Globus pallidus (tissue), 1 donor: ENCODE data around the gene PEAR1.

ENCODE experiments used
- DNase-seq: peaks from one replicate; pipeline ENCODE4 v3.0.0-alpha.2; 2015; ENCODE audit warnings: low spot score

PEAR1 gene, protein sequence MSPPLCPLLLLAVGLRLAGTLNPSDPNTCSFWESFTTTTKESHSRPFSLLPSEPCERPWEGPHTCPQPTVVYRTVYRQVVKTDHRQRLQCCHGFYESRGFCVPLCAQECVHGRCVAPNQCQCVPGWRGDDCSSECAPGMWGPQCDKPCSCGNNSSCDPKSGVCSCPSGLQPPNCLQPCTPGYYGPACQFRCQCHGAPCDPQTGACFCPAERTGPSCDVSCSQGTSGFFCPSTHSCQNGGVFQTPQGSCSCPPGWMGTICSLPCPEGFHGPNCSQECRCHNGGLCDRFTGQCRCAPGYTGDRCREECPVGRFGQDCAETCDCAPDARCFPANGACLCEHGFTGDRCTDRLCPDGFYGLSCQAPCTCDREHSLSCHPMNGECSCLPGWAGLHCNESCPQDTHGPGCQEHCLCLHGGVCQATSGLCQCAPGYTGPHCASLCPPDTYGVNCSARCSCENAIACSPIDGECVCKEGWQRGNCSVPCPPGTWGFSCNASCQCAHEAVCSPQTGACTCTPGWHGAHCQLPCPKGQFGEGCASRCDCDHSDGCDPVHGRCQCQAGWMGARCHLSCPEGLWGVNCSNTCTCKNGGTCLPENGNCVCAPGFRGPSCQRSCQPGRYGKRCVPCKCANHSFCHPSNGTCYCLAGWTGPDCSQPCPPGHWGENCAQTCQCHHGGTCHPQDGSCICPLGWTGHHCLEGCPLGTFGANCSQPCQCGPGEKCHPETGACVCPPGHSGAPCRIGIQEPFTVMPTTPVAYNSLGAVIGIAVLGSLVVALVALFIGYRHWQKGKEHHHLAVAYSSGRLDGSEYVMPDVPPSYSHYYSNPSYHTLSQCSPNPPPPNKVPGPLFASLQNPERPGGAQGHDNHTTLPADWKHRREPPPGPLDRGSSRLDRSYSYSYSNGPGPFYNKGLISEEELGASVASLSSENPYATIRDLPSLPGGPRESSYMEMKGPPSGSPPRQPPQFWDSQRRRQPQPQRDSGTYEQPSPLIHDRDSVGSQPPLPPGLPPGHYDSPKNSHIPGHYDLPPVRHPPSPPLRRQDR

DNA sequence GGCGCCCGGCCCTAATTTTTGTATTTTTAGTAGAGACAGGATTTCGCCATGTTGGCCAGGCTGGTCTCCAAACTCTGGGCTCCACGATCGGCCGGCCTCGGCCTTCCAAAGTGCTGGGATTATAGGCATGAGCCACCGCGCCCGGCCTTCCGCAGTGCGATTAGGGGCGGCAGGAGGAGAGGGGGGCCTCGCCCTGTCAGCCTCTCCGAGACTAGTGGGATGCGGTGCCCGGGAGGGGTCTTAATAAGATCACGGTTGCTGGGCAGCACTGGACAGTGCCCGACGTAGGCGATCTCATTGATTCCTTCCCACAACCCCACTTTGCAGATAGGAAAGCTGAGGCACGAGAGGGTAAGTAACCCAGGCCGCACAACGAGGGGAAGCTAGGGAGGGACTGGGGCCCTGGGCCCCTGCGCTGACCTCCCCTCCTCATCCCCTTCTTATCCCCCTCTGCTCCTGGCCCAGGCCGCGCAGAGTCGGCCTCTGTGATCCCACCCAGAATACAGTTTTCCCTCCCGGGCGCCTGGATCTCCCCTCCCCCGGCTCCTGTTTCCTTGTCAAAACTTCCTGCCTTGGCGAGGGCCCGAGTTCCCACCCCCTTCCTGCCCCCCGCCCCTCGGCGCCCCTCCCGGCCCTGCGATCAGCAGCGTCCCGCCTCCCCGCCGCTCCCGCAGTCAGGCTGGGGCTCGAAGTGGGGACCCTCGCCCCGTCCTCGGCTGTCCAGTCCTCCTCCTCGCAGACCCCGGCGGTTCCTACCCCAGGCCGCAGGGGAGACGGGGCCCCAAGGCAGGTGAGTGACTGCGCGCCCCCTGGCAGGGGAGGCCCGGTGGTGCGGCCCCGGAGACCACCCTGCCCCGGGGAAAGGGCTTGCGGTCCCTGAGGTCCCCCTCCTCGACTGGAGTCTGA lies at the start of gene PEAR1:
PEAR1 (plus strand) TSS at position 671 of the 906 bp plus-strand sequence. CDS start 10,209 bp downstream, outside the sequence.
- DNase-seq: no peak

DNA sequence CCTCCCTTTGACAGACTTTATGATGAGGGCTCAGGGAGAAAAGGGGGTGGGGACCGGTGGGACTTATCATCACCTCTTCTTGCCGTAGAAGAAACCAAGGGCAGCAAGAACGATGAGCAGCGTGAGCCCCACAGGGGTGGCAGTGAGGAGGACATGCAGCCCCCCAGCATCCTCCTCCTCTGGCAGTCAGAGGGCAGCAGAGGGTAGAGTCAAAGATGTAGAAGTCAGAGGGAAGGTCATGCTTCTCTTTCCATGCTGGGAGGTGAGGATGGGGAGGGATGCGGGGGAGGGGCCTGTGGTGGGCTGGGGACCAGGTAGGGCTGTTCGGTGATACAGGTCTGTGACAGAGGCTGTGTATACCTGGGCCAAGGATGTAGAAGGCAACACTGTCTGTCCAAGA lies 49.4 kb upstream of the PEAR1 start:
- DNase-seq: no peak

DNA sequence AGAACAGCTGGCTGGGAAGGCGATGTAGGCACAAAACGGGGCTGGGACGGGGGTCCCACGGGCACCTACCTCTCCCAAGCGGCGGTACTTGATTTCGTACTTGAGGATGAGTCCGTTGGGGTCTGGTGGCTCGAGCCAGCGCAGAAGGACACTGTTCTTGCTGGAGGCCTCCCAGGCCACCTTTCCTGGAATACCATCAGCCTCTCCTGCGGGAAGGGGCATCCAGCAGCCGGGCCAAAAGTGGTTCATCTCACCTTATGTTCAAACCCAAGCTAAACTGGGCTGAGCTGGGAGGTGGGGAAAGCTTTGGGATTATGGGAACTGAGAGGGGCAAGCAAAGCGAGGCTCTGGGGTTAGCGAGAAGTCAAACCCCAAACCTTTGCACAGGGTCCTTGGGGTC lies 48.9 kb upstream of the PEAR1 start:
- DNase-seq: no peak

DNA sequence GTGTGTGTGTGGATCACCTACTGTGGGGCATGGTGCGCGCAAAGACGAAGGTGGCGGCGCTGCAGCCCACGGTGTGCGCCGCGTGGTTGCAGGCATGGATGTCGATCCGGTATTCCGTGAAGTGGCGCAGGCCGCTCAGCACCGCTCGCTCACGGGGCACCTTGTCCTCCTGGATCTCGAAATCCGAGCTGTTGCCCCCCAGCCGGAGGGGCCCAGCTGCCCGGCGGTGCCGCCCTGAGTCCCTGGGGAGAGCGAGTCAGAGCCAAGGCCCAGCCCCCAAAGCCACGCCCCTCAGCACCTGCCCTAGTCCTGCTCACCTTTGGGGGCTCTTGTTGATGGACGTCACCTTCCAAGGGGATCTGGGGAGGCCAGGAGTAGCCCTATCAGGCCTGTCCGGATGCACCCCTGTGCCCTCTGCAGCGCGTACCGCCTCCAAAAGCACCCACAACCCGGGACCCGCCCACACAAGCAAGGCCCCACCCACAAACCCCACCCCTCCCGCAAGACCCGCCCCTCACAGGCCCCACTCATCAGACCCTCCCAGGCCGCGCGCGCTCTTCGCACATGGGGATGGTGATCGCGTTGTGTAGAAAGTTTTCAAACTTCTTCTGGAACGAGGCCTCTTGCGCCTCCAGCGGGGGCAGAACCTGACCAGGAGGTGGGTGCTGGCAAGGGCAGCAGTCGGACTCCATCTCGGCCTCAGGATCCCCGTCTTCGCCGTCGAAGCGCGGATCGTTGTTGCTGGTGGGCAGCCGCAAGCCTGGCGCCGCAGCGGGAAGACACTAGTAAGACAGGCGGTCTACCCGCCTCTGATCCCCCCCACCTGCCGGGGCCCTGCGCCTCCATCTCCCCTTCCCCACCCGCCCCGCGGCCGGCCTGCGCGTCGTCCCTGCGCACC lies 48.2 kb upstream of the PEAR1 start:
- DNase-seq: no peak

DNA sequence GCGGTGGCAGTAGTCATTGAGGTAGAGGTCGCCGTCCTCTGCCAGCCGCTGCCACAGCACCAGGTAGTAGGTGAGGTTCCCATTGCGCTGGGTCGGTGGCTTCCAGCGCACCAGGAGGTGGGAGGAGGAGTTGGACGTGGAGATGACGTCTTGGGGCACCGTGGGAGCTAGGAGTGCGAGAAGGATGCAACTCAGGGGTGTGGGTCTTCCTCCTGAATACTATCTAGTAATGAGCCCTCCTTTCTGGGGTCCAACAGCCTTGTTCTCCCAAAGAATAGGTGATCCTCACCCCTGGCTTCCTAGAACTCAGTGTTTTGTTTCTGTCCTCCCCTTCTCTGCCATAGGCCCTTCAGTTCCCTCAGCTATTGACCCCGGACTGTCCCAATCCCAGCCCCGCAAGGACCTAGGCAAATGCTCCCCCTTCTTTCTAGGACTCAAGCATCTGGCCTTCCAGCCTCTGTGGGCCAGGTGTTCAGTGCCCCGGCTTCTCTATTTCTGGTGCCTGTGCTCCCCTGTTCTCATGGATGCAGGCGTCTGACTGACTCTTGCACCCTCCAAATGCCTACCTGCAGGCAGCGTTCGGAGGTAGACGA lies 47.5 kb upstream of the PEAR1 start:
- no peak for DNase-seq

DNA sequence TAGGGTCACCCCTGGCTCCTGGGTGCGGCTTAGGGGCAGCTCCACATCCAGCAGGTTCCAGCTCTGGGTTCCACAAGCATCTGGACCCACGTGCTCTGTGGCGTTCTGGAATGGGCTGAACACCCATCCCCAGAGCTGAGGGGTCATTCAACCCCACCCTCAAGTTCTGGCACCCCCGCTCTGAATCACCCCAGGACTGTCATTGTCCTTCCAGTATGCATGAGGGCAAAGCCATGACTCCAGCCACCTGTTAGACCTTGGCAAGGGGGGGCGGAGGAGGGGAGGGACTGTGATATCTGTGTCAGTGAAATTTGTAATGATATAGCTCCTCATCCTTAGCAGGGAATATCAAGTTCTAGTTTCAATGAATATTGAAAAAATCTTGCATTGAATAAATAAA lies 46.9 kb upstream of the PEAR1 start:
- no peak for DNase-seq

DNA sequence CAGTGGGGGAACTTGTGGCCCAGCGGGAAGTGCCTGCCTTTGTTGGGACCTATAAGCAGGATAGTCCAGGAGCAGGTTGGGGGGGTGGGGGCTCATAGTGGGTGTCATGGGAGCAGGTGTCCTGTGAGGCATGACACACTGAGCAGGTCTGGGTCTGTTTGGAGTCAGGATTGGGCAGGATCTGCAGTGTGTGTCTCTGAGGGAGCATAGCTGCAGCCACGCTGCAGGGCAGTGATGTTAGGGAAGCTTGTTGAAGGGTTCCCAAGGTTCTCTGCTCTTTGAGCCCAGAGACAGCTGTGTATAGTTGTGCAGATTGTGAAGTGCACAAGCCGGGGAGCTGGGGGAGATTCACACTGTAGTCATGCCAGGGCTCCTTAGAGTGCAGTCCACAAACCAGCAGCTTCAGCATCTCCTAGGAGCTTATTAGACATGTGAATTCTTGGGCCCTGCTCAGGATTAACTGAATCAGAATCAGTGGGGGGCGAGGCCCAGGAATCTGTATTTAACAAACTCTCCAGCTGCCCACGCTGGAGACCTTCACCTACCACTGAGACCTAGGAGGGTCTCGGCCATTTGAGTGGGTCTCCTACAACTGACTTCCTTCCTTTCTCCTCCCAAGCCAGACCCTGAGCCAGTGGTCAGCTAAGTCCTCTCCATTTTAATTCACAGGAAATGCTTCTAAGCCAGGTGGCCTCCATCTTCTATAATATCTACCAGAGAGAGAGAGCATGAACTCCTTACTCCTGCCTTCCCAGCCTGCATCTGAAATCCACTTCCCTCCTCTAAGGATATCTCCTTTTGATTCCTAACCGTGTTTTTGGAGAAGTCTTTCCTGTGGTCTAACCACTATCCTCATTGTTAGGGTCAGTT lies 45.7 kb upstream of the PEAR1 start:
- no peak for DNase-seq

DNA sequence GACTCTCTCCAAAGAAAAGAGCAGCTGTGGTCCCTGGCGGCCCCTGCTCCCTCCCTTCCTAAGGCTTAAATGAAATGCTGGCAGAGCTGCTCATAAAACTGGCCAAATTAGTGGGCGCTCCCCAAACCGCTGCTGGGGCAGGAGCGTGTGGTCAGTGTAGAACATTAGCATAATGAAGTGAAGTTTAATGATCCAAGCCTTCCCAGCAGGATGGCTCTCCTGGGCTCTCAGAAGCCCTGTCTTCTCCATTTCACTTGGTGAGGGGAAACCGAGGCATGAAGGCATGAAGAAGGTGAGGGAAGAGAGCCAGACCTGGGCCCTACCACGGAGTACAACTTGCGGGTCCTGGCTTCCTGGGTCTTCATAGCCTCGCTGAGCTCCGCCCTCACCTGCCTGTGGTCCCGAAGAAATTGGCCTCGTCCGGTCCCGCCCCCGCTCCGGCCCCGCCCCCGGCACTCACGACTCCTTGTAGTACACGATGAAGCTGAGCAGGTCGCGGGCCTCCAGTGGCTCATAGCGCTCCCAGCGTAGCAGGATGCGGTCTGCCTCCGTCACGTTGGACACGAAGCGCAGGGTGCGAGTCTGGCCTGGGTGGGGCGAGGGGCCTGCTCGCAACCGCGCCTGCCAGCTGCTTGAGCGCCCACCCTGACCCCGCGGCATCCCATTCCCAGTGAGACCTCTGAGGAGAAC lies 44.9 kb upstream of the PEAR1 start:
- DNase-seq: no peak

DNA sequence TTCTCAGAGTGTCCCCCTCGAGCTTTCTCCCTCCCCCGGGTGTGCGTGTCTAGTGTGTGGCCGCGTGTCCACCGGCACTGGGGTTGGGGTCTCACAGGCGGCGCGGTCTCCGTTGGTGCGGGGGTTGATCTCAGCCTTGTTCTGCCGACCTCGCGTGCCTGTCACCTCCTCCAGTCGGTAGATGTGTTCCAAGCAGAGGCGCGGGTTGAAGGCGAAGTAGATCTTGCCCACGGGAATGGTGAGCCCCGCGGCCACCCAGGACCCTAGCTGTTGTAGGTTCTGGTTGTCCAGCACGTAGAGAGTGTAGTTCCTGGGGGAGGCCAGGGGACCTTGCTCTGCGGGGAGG lies 44.4 kb upstream of the PEAR1 start:
- DNase-seq: no peak

DNA sequence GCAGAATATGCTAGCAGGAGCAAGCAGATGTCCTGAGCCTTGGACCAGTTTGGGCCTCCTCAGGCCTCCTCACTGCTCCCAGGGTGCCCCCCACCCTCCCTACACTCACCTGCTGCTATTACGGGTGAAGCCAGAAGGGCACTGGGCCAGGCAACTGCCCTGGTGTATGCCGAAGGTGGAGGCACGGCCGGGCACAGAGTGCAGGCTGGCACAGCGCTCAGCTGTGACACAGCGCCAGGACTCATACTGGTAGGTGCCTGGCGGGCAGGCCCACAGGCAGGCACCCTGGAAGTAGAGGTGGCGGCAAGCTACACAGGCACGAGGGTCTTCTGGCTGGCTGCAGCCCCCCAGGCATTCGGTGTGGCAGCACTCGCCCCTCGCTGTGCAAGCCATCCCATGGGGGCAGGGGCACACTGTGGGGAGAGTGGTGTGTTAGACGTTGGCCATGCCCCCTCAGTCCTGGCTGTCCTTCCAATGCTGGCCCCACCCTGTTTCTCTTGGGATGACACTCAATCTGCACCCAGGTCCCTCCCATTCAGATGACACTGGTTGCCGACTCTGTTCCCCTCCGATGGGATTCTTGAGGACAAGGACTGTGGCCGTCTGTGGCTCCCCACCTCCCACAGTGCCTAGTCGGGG lies 41.6 kb upstream of the PEAR1 start:
- DNase-seq: no peak

DNA sequence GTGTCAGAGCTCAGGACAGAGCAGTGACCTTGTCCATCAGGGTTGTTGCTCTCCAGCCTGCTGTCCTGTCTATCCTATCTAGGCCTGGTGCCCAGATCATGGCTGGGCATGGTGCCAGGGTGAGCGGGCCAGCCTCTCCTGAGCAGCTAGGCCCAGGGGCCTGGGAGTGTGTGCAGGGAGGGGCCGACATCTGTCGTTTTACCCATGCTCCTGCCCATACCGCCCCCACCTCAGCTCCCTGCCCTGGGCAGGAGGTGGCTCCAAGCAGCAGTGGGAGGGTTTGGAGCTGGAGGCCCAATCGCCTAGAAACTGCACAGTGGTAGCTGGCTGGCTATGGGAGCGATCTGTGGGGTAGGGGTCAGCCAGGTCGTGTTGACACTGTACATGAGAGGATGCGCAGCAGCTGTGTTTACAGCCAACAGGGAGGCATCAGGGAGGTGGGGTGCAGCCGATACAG lies 41.1 kb upstream of the PEAR1 start:
- DNase-seq: peak; percentile 36

DNA sequence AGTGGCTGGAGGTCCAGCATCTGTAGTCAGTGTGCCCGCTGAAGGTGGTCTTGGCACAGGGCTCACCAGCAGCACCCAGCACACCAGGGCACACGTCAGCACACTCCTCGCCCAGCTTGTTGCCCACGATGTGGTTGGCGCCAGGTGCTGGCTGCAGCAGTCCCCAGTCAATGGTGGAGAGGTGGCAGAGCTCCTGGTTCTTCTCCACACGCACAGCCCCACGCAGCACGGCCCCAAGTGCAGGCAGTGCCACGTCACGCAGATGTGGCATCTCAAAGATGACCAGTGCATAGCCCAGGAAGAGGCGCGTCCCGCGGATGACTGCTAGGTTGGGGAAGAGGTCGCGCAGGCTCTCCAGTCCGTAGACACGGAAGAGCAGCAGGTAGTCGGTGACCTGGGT lies 39.8 kb upstream of the PEAR1 start:
- DNase-seq: no peak

DNA sequence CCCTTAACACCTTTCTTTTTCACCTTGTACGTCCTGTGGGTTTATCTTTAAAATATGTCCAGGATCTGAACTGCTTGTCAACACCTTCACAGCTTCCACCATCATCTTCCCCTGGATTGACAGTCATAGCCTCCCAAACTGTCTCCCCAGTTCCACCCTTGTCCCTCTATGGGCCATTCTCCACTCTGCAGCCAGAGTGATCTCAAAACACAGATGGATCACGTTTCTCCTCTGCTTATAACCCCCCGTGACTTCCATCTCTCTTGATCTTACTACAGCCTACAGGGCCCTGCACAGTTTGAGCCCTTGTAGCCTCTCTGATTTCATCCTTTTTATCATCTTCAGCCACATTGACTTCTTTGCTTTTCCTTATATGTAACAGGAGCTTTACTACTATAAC lies 38.9 kb upstream of the PEAR1 start:
- DNase-seq: no peak

DNA sequence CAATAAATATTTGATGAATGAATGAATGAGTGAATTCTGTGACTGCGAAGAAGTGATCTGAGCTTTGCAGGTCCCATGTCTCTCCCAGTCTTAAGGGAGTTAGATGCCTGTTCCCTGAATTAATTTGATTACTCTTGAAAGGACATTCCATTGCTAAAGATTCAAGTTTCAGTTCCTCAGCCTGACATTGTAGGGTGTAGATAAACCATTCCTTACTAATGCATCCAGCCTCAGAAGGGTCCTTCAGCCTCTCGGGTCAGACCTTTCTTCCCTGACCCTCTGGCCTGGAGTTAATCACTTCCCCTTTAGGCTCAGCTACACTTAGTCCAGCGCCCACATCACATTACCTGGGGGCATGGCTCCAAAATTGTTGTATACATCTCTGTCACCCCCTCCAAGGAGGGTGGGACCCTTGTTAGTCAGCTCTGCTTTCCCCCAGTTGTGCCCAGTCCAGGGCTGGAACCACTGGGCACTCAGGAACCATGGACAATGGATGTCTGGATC lies 37.2 kb upstream of the PEAR1 start:
- no peak for DNase-seq

DNA sequence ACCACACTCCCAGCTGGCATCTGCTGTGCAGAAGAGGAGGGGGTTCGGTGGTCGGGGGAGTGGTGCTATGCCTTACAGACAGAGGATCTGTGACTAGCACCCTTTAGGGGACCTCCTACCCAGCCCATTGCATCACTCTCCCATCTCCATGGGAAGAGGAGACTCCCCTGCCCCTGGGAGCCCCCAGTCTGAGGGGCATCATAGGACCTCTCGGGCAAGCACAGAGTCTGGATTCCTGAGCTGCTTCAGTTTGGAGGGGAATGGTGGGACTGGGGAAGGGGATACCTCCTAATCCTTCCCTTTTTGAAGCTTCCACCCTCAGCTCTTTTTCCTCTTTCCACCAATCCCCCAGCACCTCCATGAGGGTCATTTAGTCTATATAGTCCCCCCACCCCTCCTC lies 36.0 kb upstream of the PEAR1 start:
- DNase-seq: no peak

DNA sequence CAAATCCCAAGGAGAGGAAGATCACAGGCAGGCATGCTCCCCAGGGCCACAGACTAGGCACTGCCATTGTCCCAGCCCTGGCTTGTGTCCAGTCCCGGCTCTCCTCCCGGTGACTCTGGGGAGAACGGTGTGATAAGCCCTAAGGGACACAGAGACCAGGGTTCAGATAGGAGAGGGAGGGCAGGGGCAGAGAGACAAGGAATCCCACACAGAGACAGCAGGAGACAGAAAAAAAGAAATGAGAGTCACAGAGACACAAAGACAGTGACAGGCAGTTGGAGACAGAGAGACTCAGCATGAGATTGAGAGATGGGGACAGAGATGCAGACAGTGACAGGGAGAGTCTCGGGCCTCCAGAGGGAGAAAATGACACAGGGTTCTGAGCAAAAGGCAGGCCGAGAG lies 35.0 kb upstream of the PEAR1 start:
- no peak for DNase-seq

DNA sequence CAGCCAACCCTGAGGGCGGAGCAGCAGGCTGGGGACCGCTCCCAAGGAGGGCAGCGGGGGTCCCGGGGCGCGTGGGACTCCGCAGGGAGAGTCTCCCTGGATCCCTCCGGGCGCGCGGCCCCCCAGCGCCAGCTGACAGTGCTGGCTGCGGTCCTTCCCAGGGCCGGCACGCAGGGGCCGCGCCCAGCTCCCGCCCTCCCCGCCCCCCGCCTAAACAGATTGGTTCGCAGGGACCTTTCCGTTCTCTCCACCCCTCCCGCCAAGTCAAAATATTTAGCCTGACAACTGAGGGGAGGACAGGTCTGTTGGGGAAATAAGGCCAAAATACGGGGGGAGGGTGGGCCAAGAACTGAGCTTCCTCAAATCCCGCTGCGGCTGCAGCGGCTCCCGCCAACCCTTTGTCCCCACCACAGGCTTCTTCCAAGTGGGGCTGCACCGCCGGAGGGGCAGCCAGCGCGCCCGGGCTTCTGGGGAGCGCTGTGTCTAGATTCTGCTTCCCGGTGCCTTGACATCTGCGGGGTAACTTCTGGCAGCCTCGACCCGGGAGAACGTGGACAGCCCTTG lies 34.5 kb upstream of the PEAR1 start, which contains the start of gene INSRR:
INSRR (minus strand) TSS at position 159 of the 564 bp plus-strand sequence. CDS start 496 bp downstream, outside the sequence.
- no peak for DNase-seq
